OCI-LY1 (cell line): ENCODE results near the gene TMEM88.

ENCODE experiments used
- EZH2 ChIP-seq: fragments of 200-600 bp; sonication (generic), shearing (Covaris generic); IDR thresholded peaks from 2 replicates; pipeline ENCODE4 v1.8.0; 2017; ENCODE audit warnings: borderline replicate concordance, mixed run types, mild to moderate bottlenecking, antibody characterized with exemption, low read length, moderate library complexity, mixed read lengths
- TF ChIP-seq, protein P1 (sequence below): fragments of 200-600 bp; sonication (generic), shearing (Covaris generic); IDR thresholded peaks from 2 replicates; pipeline ENCODE4 v1.5.1; 2017; ENCODE audit warnings: mild to moderate bottlenecking, antibody characterized with exemption, low read length, moderate library complexity, mixed read lengths

DNA sequence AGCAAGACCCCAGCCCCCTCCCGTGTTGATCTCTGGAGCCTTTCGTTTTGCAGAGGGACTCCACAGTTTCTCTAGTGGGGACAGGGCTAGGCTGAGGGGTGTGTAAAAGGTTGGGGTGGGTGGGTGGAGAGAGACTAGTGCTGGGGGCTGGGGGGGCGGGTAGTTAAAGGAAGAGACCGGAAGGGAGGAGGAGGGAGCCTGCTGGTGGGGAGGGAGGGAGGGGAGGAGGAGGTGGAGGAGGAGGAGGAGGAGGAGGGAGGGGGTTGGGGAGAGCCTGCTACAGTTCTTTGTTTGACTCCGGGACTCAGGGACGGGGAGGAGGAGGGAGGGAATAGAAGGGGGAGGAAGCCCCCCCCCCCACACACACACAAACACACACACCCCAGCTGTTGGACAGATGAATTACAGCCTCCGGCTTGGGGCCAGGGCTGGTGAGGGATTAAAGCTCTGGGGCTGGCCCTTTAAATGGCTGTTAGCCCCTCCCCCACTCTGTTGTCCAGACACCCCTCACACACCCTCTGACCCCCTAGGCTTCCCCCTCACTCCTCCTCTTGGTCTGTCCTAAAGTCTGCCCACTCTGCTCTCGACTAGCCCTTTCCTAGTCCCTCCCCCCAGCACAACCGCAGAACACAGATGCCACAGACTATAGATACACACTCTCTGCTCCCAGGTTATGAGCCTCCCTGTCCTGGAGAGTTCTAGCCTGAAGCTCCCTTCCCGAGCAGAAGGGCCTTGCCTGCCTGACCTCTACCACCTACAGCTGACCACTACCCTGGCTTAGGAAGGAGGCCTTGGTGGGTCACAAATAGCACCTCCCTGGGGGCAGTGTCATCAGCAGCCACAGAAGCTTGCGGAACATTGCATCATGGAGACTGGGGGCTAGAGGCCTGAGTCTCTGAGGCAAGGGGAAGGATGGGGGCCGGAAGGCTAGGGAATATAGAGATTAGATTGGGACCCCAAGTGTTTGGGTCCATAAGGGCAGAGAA, 16.5 kb upstream of the TMEM88 start:
- TF ChIP-seq, protein P1, sequence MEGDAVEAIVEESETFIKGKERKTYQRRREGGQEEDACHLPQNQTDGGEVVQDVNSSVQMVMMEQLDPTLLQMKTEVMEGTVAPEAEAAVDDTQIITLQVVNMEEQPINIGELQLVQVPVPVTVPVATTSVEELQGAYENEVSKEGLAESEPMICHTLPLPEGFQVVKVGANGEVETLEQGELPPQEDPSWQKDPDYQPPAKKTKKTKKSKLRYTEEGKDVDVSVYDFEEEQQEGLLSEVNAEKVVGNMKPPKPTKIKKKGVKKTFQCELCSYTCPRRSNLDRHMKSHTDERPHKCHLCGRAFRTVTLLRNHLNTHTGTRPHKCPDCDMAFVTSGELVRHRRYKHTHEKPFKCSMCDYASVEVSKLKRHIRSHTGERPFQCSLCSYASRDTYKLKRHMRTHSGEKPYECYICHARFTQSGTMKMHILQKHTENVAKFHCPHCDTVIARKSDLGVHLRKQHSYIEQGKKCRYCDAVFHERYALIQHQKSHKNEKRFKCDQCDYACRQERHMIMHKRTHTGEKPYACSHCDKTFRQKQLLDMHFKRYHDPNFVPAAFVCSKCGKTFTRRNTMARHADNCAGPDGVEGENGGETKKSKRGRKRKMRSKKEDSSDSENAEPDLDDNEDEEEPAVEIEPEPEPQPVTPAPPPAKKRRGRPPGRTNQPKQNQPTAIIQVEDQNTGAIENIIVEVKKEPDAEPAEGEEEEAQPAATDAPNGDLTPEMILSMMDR: no peak
- no peak for TF ChIP-seq EZH2
